Activated T-helper 2 cell treated with anti-CD3 and anti-CD28 coated beads, Interferon-gamma antibody, Interleukin-2, Interleukin-4, amounts not matched to agents 10 μg/mL and 5 μg/mL and 100 μg/mL, durations not matched to agents 14 hours and 24 hours and 36 hours (primary cell): ENCODE measurements around the gene ATRIP. TPM values are rescaled to one million over a fixed set of nuclear protein-coding genes. Genes with fewer than 3 reads are reported as not detected.

ENCODE experiments used
- DNase-seq: peaks from one replicate; pipeline ENCODE4 v3.0.0; 2021; ENCODE audit warnings: low spot score
- H3K27ac Mint-ChIP-seq: one replicate; pipeline ENCODE4 v1.8.0; 2021; ENCODE audit warnings: mixed read lengths
- H3K27me3 Mint-ChIP-seq: one replicate; pipeline ENCODE4 v1.8.0; 2021; ENCODE audit warnings: low read depth, mixed read lengths
- H3K36me3 Mint-ChIP-seq: one replicate; pipeline ENCODE4 v1.8.0; 2021; ENCODE audit warnings: low read depth, mixed read lengths
- H3K4me1 Mint-ChIP-seq: one replicate; pipeline ENCODE4 v1.8.0; 2021; ENCODE audit warnings: low read depth, mixed read lengths
- H3K4me3 Mint-ChIP-seq: one replicate; pipeline ENCODE4 v1.8.0; 2021; ENCODE audit warnings: low read depth, mild to moderate bottlenecking, moderate library complexity, mixed read lengths
- H3K9me3 Mint-ChIP-seq: one replicate; pipeline ENCODE4 v1.8.0; 2021; ENCODE audit warnings: mixed read lengths
- intact Hi-C: fragments of 100-400 bp; cut with micrococcal nuclease; formaldehyde crosslinking; loops from one replicate; pipeline ENCODE4 v1.15.1; 2023
- total RNA-seq: library from RNA; stranded (reverse); gene quantifications from 2 replicates; pipeline ENCODE4 v1.2.3, GENCODE V29; 2022

Gene ATRIP
- total RNA-seq, 1 donor from 2014 or later, result 16.9 TPM

- Mint-ChIP-seq H3K9me3 (no peaks in the 10 kb centered on the region), H3K27ac (no peak overlapping the region), H3K27me3 (peaks cover 17% of the 10 kb centered on the region), H3K4me3 (peak overlapping the region; percentile 79), H3K36me3 (peaks cover 22% of the 10 kb centered on the region), H3K4me1 (peaks cover 7% of the 10 kb centered on the region)
- intact Hi-C loops, result no loop called here
- no peak for DNase-seq
Observed at GRCh38 chr3:48431224-48432029, 15.1 kb upstream of the ATRIP start.

- intact Hi-C loops, result no loop called here
- Mint-ChIP-seq H3K27ac (no peak overlapping the region), H3K9me3 (no peaks in the 10 kb centered on the region), H3K36me3 (peaks cover 22% of the 10 kb centered on the region), H3K4me3 (no peak overlapping the region), H3K4me1 (peaks cover 7% of the 10 kb centered on the region), H3K27me3 (peaks cover 8% of the 10 kb centered on the region)
- DNase-seq, result no peak
Observed at GRCh38 chr3:48432411-48433371, 13.8 kb upstream of the ATRIP start.

- intact Hi-C loops, result no loop called here
- peaks cover 11% of the 10 kb centered on the region for H3K4me1 Mint-ChIP-seq
- no peaks in the 10 kb centered on the region for H3K27me3 Mint-ChIP-seq
- H3K27ac Mint-ChIP-seq, result no peak overlapping the region
- DNase-seq, result no peak
- H3K36me3 Mint-ChIP-seq, result peaks cover 22% of the 10 kb centered on the region
- H3K9me3 Mint-ChIP-seq, result no peaks in the 10 kb centered on the region
- no peak overlapping the region for H3K4me3 Mint-ChIP-seq
Observed at GRCh38 chr3:48433472-48434118, 12.9 kb upstream of the ATRIP start.

GRCh38 chr3:48434591-48435222 lies 11.8 kb upstream of the ATRIP start:
- Mint-ChIP-seq H3K27me3 (no peaks in the 10 kb centered on the region), H3K9me3 (no peaks in the 10 kb centered on the region), H3K27ac (no peak overlapping the region), H3K36me3 (peaks cover 22% of the 10 kb centered on the region), H3K4me3 (no peak overlapping the region), H3K4me1 (peaks cover 17% of the 10 kb centered on the region)
- intact Hi-C loops, result loop anchor here (5.0 kb wide), 1 partner anchor 247 kb away; the partner anchor contains the start of gene CDC25A
- no peak for DNase-seq

- no peaks in the 10 kb centered on the region for H3K27me3 Mint-ChIP-seq
- no peak overlapping the region for H3K4me3 Mint-ChIP-seq
- no peak overlapping the region for H3K27ac Mint-ChIP-seq
- peaks cover 27% of the 10 kb centered on the region for H3K36me3 Mint-ChIP-seq
- no peak for DNase-seq
- H3K9me3 Mint-ChIP-seq, result no peaks in the 10 kb centered on the region
- intact Hi-C loops, result loop anchor here (5.0 kb wide), 1 partner anchor 248 kb away; the partner anchor contains the start of gene CDC25A
- H3K4me1 Mint-ChIP-seq, result peaks cover 18% of the 10 kb centered on the region
Observed at GRCh38 chr3:48435223-48435595, 11.3 kb upstream of the ATRIP start.

GRCh38 chr3:48435774-48436476 lies 10.6 kb upstream of the ATRIP start:
- peak; percentile 81 for DNase-seq
- Mint-ChIP-seq H3K27ac (no peak overlapping the region), H3K4me3 (no peak overlapping the region), H3K27me3 (no peaks in the 10 kb centered on the region), H3K4me1 (peaks cover 18% of the 10 kb centered on the region), H3K9me3 (no peaks in the 10 kb centered on the region), H3K36me3 (peaks cover 30% of the 10 kb centered on the region)
- intact Hi-C loops, result loop anchor here (1.0 to 5.0 kb wide), 4 partner anchors 35 to 249 kb away; partner anchors contain the start of gene CDC25A

- DNase-seq, result no peak
- H3K9me3 Mint-ChIP-seq, result no peaks in the 10 kb centered on the region
- peaks cover 33% of the 10 kb centered on the region for H3K36me3 Mint-ChIP-seq
- H3K4me3 Mint-ChIP-seq, result no peak overlapping the region
- H3K27ac Mint-ChIP-seq, result no peak overlapping the region
- H3K4me1 Mint-ChIP-seq, result peaks cover 19% of the 10 kb centered on the region
- H3K27me3 Mint-ChIP-seq, result no peaks in the 10 kb centered on the region
- intact Hi-C loops, result loop anchor here (1.0 to 5.0 kb wide), 4 partner anchors 35 to 249 kb away; partner anchors contain the start of gene CDC25A
Observed at GRCh38 chr3:48436477-48436787, 10.1 kb upstream of the ATRIP start.

GRCh38 chr3:48436855-48437254 lies 9.7 kb upstream of the ATRIP start:
- DNase-seq, result no peak
- Mint-ChIP-seq H3K27me3 (no peaks in the 10 kb centered on the region), H3K4me3 (no peak overlapping the region), H3K36me3 (peaks cover 34% of the 10 kb centered on the region), H3K4me1 (peaks cover 21% of the 10 kb centered on the region), H3K9me3 (no peaks in the 10 kb centered on the region), H3K27ac (no peak overlapping the region)
- intact Hi-C loops, result loop anchor here (1.0 to 5.0 kb wide), 4 partner anchors 36 to 250 kb away; partner anchors contain the start of gene CDC25A

GRCh38 chr3:48437812-48438211 lies 8.7 kb upstream of the ATRIP start:
- Mint-ChIP-seq H3K4me3 (no peak overlapping the region), H3K27ac (no peak overlapping the region), H3K36me3 (peaks cover 36% of the 10 kb centered on the region), H3K4me1 (peaks cover 20% of the 10 kb centered on the region), H3K9me3 (no peaks in the 10 kb centered on the region), H3K27me3 (no peaks in the 10 kb centered on the region)
- intact Hi-C loops, result loop anchor here (5.0 kb wide), 1 partner anchor 251 kb away; the partner anchor contains the start of gene CDC25A
- no peak for DNase-seq

GRCh38 chr3:48439820-48440589 lies 6.5 kb upstream of the ATRIP start, which contains the start of the genes CCDC51 and TMA7:
Gene CCDC51 (minus strand): TSS chr3:48440119. CDS start chr3:48435128, 4,991 bp downstream.
Gene TMA7 (plus strand): TSS chr3:48440257. CDS start chr3:48440297, 40 bp downstream.
- no peaks in the 10 kb centered on the region for H3K27me3 Mint-ChIP-seq
- H3K27ac Mint-ChIP-seq, result peak within 1 kb of the TSS; percentile 90
- H3K4me3 Mint-ChIP-seq, result peak within 1 kb of the TSS; percentile 97
- peak; percentile 98 for DNase-seq
- peaks cover 49% of the 10 kb centered on the region for H3K36me3 Mint-ChIP-seq
- peaks cover 20% of the 10 kb centered on the region for H3K4me1 Mint-ChIP-seq
- intact Hi-C loops, result loop anchor here (1.0 to 5.0 kb wide), 3 partner anchors 139 to 253 kb away; partner anchors contain the start of genes CDC25A and NME6
- H3K9me3 Mint-ChIP-seq, result no peaks in the 10 kb centered on the region

- peaks cover 20% of the 10 kb centered on the region for H3K4me1 Mint-ChIP-seq
- DNase-seq, result no peak
- no peaks in the 10 kb centered on the region for H3K9me3 Mint-ChIP-seq
- no peaks in the 10 kb centered on the region for H3K27me3 Mint-ChIP-seq
- peaks cover 49% of the 10 kb centered on the region for H3K36me3 Mint-ChIP-seq
- intact Hi-C loops, result loop anchor here (1.0 to 2.0 kb wide), 2 partner anchors 139 to 172 kb away; partner anchors contain the start of gene NME6
- H3K27ac Mint-ChIP-seq, result peak overlapping the region; percentile 90
- H3K4me3 Mint-ChIP-seq, result peak overlapping the region; percentile 97
Observed at GRCh38 chr3:48440590-48440958, 6.0 kb upstream of the ATRIP start.
